Smooth muscle cell (in vitro differentiated cells): Measurements from ENCODE around the gene FOXN3. TPM values are rescaled to one million over a fixed set of nuclear protein-coding genes. Genes with fewer than 3 reads are reported as not detected.
A peak's percentile ranks its signal among the peaks of the same experiment; 100 is the strongest.

Experiments
- DNase-seq: peaks from one replicate; lab custom pipeline; 2025; ENCODE audit not compliant: unreplicated experiment; lab: John Stamatoyannopoulos, UW
- H2AFZ ChIP-seq: fragments of 200-600 bp; sonication (generic); 2 replicates; pipeline ENCODE4 v1.6.0; 2016; ENCODE audit warnings: antibody characterized with exemption, low read depth, mild to moderate bottlenecking
- H3F3A ChIP-seq: fragments of 200-600 bp; sonication (generic); 2 replicates; pipeline ENCODE4 v1.6.0; 2017; ENCODE audit warnings: antibody characterized with exemption, low read depth
- H3K27ac ChIP-seq: fragments of 200-600 bp; sonication (generic); 2 replicates; pipeline ENCODE4 v1.5.1; 2016; ENCODE audit warnings: low read depth, mild to moderate bottlenecking
- H3K27me3 ChIP-seq: fragments of 200-600 bp; sonication (generic); 2 replicates; pipeline ENCODE4 v1.6.1; 2016; ENCODE audit warnings: low read depth, mild to moderate bottlenecking
- H3K36me3 ChIP-seq: fragments of 200-600 bp; sonication (generic); 2 replicates; pipeline ENCODE4 v1.5.1; 2016; ENCODE audit warnings: low read depth
- H3K4me1 ChIP-seq: fragments of 200-600 bp; sonication (generic); 2 replicates; pipeline ENCODE4 v1.5.1; 2016; ENCODE audit warnings: low read depth
- H3K4me2 ChIP-seq: fragments of 200-600 bp; sonication (generic); 2 replicates; pipeline ENCODE4 v1.6.0; 2016; ENCODE audit warnings: mild to moderate bottlenecking
- H3K4me3 ChIP-seq: fragments of 200-600 bp; sonication (generic); 2 replicates; pipeline ENCODE4 v1.5.1; 2016; ENCODE audit warnings: mild to moderate bottlenecking
- H3K79me2 ChIP-seq: fragments of 200-600 bp; sonication (generic); 2 replicates; pipeline ENCODE4 v1.6.0; 2016; ENCODE audit warnings: low read depth, mild to moderate bottlenecking
- H3K9ac ChIP-seq: fragments of 200-600 bp; sonication (generic); 2 replicates; pipeline ENCODE4 v1.6.0; 2016; ENCODE audit warnings: low read depth
- H3K9me3 ChIP-seq: fragments of 200-600 bp; sonication (generic); replicated peaks from 2 replicates; pipeline ENCODE4 v1.5.1; 2016; ENCODE audit warnings: low read depth
- H4K20me1 ChIP-seq: fragments of 200-600 bp; sonication (generic); 2 replicates; pipeline ENCODE4 v1.6.0; 2016; ENCODE audit warnings: low read depth
- CTCF ChIP-seq: fragments of 200-600 bp; sonication (generic); IDR thresholded peaks from 2 replicates; pipeline ENCODE4 v1.5.1; 2017; ENCODE audit warnings: borderline replicate concordance, mild to moderate bottlenecking, antibody characterized with exemption; ENCODE audit not compliant: insufficient read depth, poor library complexity, severe bottlenecking
- WGBS: methylation state at CpG from one replicate; pipeline ENCODE4 v1.1.7; 2016; ENCODE audit warnings: low lambda C conversion rate; 5-methylcytosine and 5-hydroxymethylcytosine counted together
- polyA plus RNA-seq: library from polyadenylated mRNA; unstranded; fragments of >200 nt; fragmentation: Nextera tagmentation; extraction: Ambion mirVana; gene quantifications from 2 replicates; pipeline ENCODE4 v1.2.1, GENCODE V29; 2016
- total RNA-seq: library from RNA; depleted of rRNA; stranded (reverse); fragments of >200 nt; gene quantifications from 2 replicates; pipeline ENCODE4 v1.2.3, GENCODE V29; 2014

FOXN3 gene
- total and polyA plus RNA-seq, 2 experiments from 2014 or later = 24.5 to 31.5 TPM

- no peak for TF ChIP-seq CTCF
- WGBS = 84% methylated on average over 3 of the region's 3 CpGs
- Histone ChIP-seq H3K4me2 (no peak overlapping the region), H3K9ac (no peak overlapping the region), H3K4me3 (no peak overlapping the region), H3K27me3 (no peaks in the 10 kb centered on the region), H4K20me1 (peaks cover 2% of the 10 kb centered on the region), H3K27ac (no peak overlapping the region), H3F3A (no peaks in the 10 kb centered on the region), H2AFZ (no peak overlapping the region), H3K4me1 (no peaks in the 10 kb centered on the region), H3K79me2 (no peaks in the 10 kb centered on the region), H3K9me3 (no peaks in the 10 kb centered on the region), H3K36me3 (no peaks in the 10 kb centered on the region)
- no peak for DNase-seq
These were observed 220.5 kb downstream of the FOXN3 start for GRCh38 chr14:89196545-89196944.

GRCh38 chr14:89194376-89194775, 222.7 kb downstream of the FOXN3 start:
- 52% methylated on average over 1 of the region's 1 CpG for WGBS
- TF ChIP-seq CTCF = no peak
- no peaks in the 10 kb centered on the region for H4K20me1 ChIP-seq
- no peaks in the 10 kb centered on the region for H3F3A ChIP-seq
- H3K4me1 ChIP-seq = no peaks in the 10 kb centered on the region
- no peaks in the 10 kb centered on the region for H3K9me3 ChIP-seq
- DNase-seq = no peak
- no peak overlapping the region for H3K4me2 ChIP-seq
- H3K4me3 ChIP-seq = no peak overlapping the region
- H2AFZ ChIP-seq = no peak overlapping the region
- no peaks in the 10 kb centered on the region for H3K79me2 ChIP-seq
- no peaks in the 10 kb centered on the region for H3K27me3 ChIP-seq
- no peaks in the 10 kb centered on the region for H3K36me3 ChIP-seq
- no peak overlapping the region for H3K27ac ChIP-seq
- no peak overlapping the region for H3K9ac ChIP-seq

GRCh38 chr14:89190765-89191513, 226.1 kb downstream of the FOXN3 start:
- H4K20me1 ChIP-seq = peaks cover 7% of the 10 kb centered on the region
- no peaks in the 10 kb centered on the region for H3K36me3 ChIP-seq
- no peak for DNase-seq
- H3K4me2 ChIP-seq = no peak overlapping the region
- H3K27ac ChIP-seq = peak overlapping the region; percentile 31
- 77% methylated on average over 11 of the region's 11 CpGs for WGBS
- H3K9ac ChIP-seq = peak overlapping the region; percentile 12
- no peak for TF ChIP-seq CTCF
- peaks cover 18% of the 10 kb centered on the region for H3K4me1 ChIP-seq
- peaks cover 14% of the 10 kb centered on the region for H3F3A ChIP-seq
- no peak overlapping the region for H3K4me3 ChIP-seq
- no peak overlapping the region for H2AFZ ChIP-seq
- no peaks in the 10 kb centered on the region for H3K79me2 ChIP-seq
- H3K27me3 ChIP-seq = no peaks in the 10 kb centered on the region
- no peaks in the 10 kb centered on the region for H3K9me3 ChIP-seq

GRCh38 chr14:89188492-89188891, 228.5 kb downstream of the FOXN3 start:
- Histone ChIP-seq H2AFZ (no peak overlapping the region), H3K27ac (no peak overlapping the region), H3K4me3 (no peak overlapping the region), H3K36me3 (no peaks in the 10 kb centered on the region), H3K4me1 (peaks cover 25% of the 10 kb centered on the region), H3K9ac (no peak overlapping the region), H4K20me1 (peaks cover 16% of the 10 kb centered on the region), H3K4me2 (no peak overlapping the region), H3F3A (peaks cover 14% of the 10 kb centered on the region), H3K27me3 (no peaks in the 10 kb centered on the region), H3K9me3 (no peaks in the 10 kb centered on the region), H3K79me2 (no peaks in the 10 kb centered on the region)
- no peak for TF ChIP-seq CTCF
- no peak for DNase-seq
- WGBS = 99% methylated on average over 3 of the region's 3 CpGs
